Measurements from ENCODE around the gene PHACTR2.
A peak's percentile ranks its signal among the peaks of the same experiment; 100 is the strongest.

PHACTR2 gene

DNA sequence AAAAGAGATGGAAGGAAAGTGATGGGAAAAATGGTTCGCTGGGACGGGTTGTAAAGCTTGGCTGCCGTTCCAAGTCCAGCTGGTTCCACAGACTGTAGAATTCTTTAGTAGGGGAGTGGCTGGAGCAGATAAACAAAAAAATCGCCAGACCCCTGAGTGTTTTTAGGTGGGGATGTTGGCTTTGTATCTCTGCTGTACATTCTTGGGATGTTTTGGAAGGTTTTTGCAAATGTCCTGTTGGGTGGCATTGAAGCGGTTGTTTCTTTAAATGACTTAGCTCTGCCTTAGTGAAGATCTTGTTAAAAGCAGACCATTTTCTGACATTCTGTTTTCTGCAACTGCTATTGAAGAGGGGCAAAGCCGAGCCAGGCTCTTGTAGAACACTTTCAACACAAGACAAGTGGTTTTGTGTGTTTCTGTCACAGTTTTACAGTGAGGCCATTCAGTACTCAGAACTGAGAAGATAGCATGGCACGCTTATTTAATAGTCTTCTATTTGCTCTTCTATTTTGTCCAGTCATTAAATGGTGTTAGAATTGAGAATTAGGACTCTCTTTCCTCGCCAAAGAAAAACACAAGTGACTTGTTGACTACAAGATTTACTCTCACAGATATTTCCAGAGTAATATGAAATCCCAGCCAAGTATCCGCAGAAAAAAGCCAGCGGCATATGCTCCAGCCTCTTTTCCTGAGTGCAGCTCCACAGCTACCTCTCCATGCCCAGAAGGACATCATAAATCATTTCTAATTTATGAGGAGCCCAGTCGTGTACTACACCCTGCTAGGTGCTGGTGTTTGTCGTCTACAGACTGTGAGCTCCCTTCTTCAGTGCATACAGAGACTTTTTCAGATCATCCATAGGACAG lies 65.8 kb downstream of the PHACTR2 start:
- no peak for DNase-seq

DNA sequence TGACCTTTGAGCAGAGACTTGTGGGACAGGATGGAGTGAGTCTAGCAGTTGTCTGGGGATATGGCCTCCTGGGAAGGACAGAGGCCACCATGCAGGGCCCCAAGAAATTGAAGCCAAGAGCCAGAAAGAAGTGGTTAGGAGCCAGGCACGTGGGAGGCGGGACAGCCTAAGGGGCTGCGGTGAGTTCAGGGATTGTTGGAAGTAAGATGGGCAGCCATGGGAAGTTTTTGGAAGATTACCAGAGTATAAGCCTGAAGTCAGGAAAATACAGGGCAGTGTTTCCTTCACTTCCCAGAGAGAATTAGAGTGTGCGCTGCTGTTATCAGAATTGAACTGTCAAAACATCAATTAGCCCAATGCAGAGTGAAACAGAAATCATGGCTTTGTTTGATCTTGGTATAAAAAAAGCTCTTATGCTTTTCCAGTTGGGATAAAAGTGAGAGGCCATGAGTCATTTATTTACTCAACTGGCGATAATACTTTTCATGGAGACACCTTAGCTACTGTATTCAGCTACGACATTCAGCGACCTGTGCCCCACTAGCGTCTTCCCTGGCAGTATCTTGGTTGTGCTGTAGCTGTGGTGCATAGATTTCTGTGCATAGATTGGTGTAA lies 66.9 kb downstream of the PHACTR2 start:
- DNase-seq, result no peak

DNA sequence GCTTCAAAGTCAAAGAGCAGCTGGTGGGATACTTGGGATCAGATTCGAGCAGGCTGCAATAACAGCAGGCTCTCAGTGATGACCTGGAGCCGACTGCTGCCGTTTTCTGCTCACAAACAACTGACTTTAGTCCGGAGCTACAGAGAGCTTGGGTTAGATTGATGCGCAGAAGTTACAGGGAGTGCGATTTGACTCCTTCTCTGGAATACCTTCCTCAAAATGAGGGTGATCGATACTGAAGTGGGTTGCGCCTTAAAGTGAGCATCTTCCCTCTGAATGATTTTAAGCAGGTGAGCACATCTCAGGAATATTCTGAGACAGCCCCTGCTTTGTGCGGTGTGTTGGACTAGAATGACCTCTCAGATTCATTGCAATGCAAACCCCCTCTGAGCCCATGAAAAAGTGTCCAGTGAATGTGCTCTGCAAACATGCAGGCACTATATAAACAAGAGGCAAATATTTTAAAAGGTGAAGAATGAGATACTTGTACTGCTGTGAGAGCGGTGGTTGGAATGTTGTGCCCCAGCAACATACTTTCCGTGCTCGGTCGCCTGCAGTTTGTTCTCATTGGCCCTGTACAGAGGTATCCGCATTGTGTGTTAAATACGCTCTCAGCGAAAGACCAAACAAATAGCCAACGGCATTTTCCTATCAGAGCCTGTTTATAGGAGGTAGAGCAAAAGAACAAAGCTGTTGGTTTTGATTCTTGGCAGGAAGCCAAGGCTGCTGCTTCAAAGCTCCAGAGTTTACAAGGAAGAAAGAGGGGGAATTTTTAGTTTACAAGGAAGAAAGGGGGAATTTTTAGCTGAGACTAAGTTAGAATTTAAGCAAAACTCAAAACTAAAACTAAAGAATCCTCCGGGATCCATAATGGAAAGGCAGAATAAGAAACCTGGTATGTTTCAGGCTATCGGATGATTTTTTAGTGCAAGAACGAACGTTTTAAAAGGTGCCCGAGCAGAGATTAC lies 67.7 kb downstream of the PHACTR2 start:
- DNase-seq, result no peak

DNA sequence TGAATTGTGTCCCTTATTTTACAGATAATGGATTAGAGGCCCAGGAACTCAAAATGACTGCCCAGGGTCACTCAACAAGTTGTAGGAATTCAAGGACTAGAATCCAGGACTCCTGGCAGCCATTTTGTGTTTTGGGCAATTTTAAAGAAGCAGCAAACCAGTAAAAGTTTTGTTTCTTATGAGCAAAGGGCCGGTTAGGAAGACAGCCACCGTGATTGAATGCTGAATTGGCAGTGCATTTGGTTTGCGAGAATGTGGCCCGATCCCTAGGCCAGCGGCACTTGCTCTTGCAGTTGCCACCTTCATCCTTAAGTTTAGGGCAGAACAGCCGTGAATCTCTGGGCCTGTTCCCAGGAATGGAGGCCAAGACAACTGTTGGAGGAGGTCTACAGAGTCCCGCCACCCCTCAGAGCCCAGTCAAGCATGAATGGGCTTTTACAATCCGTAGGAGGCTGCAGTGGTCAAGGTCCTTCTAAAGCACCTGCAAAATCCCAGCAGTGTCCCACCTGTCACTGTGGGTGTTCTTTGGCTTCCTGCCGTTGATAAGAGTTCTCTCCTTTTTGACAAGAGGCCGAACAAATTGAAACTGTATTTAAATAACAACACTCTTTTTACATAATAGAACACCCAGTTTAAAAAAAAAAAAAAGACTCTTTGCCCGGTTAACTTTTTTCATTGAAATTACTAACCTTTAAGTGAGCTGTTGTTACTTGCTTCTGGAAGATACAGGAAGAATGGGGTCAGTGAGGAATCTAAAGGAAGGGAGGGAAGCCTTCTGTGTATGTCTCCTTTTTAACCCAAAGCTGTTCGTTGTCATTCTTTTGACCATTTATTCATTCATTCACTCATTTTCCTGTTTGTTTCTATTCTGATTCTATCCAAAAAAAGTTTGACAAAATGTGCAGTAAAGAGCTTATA lies 68.7 kb downstream of the PHACTR2 start:
- DNase-seq, result no peak

DNA sequence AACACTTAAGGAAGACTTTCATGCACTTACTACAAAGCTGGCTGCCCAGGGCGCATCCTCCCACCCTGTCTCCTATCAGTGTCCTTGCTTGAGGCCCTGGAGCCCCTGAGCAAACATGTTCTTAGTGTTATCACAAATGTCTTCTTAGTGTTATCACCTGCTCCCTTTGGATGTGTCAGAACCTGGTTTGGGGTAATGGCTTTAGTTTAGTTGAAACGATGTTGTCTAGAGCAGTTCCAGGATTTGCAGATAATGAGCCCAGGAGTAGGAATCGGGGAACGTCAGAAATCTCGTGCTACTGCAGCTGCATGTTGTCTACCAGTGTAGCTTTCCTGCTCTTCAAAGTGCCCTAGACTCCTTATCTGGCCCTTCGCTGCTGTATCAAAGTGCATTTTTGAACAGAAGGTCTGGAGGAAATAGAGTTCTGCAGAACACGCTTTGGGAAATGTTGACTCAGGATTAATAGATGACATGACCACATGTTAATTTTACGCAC lies 69.6 kb downstream of the PHACTR2 start:
- no peak for DNase-seq

DNA sequence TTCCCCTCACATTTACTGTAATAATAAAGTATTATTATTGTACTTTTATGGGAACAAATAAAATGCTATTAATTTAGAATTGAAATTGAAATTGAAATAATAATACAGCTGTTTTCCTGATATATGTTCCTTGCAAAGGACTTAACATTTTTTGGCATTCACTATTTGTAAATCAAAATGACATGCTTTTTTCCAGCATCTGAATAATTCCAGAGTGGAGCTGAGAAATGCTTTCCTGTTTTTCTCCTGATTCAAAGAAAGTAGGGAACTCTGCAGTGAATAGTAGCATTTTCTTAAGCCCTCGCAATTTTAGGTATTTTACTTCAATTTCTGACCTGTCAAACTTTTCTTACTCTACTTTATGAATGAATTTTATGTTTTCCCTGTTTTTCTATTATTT lies 72.1 kb downstream of the PHACTR2 start:
- DNase-seq, result no peak

DNA sequence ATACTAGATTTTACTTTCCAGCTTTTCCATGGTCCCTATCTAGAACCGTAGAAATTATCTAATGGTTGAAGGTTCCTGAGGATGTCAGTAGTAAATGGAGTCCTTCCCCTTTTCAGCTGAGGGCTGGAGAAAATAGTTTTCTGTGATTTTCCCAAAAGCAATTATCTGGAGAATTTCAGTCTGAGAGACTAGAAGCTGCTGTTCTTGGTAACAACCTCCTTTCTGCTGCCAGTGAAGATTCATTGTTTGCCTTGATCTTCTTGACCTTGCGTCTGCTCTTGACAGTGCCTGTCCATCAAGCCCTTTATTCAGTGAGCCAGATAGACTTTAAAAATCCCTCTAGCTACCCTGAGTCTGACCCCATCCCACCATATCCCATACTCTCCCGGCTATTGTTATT lies 73.1 kb downstream of the PHACTR2 start:
- DNase-seq, result no peak

DNA sequence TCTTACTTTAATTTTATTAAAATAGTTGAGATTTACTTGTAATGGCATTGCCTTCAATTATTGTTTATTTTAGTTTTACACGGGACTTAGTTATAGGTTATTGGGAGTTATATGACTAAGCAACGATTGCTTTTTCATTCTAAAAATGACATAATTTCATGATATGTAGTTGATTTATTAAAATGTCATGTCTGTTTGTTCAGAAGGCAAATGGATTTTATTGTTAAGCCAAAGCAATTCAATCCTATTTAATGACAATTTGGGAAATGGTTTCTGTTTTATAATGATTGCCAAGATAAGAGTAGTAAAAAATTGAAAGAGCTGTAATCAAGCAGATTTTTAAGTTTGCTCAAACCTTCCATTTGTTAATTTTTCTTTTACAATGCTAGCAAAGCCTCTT lies 74.7 kb downstream of the PHACTR2 start:
- DNase-seq, result no peak

DNA sequence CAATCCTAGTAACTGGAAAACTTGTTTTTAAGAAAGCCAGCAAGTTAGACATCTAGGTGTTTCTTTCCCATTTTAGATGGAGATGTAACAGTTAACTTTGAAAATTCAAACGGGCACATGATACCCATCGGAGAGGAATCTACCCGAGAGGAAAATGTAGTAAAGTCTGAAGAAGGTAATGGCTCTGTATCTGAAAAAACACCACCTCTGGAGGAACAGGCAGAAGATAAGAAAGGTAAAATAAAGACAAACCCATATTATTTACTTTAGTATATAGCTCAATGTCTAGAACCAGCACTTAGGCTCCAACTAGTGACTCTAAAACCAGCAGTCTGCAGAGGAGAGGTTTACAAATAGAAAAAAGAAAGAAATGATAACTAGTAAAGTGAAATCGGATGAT lies 75.9 kb downstream of the PHACTR2 start:
- no peak for DNase-seq

DNA sequence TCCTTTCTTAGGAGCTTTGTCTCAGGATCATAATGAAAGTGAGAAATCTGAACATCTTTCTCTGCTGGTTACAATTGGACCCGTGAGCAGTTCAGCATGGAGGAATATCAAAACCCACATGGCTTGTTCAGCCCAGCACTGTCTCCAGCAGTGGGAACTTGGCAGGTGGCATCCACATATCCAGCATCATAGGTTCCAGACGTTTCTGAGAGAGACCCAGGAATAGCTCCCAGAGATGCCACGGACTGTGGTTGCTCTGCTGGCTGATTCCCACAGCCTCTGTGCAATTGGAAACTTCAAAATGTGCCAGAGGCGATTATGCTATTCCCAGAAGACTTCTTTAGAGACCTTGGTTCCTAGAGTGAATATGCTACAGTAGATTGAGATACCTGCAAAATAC lies 76.4 kb downstream of the PHACTR2 start:
- DNase-seq, result no peak

DNA sequence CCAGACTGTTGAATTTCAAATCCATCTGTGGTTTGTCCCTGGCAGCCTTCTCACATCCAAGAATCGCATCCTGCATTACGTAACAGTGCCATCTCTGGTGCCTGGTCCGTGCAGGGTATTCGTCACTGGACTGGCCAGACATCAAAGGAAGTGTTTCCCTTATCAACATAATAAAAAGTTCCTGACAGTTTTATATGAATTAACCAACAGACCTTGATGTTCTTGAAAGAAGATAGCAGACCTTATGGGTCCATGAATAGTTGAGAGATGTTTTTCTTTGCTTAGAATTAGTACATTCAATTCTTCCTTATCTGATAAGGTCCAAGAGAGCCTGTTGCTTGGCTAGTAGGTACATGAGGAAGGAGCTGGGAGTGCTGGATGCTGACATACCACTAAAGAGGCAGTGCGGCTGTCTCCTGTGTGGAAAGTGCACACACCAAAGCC lies 77.6 kb downstream of the PHACTR2 start:
- no peak for DNase-seq

DNA sequence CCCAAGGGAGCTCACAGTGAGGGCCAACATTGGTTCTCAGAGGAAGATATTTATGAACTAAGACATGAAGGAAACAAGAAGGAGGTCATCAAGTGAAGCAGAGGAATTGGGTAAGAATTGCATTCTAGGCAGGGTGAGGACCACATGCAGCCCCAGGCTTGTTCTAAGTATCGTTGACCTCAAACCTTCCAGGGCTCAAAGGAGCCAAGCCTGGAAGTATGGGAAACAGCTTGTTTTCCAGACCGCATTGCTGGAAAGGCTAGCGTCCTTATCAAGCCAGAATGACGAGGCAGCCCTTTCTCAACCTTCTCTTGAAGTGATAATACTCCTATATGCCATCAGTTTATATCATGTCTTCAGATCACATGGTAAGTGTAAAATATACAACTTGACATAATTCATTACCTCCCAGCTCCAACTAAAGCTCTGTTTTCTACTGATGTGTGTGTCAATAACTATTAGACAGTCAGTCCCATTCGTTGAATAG lies 79.6 kb downstream of the PHACTR2 start:
- DNase-seq, result no peak

DNA sequence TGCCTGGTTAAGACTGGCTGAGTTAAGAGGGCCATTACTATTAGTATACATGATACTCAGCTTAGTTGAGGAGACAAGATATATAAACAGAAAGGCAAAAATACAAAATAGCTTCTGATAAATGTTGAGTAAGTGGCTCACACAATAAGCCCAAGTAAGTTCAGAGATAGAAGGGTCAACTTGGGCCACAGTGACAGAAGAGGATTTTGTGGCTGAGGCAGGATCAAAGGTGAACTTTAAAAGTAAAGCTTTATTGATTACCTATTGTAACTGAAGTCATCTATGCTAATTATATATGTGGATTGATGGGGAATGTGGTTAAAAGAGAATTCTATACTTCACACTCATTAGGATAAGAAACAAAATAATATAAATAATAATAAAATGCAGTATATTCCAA lies 80.8 kb downstream of the PHACTR2 start:
- no peak for DNase-seq

DNA sequence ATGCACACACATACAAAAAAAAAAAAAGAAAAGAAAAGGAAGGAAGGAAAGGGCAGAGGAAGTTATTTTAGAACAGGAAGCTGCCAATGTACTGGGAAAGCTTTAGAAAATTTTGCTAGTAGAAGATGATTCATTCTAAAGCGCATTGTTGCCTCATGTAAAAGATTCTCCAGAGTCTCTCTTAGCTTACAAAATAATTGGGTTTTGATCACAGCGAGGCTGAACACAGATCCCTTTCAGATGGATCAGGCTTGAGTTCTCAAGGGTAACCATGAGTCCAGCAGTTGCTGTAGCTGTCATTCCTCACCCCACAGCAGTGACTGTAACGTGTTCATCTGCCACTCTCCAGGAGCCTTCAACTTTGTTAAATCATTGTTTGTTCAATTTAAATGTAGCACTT lies 81.9 kb downstream of the PHACTR2 start:
- peak; percentile 78 for DNase-seq

DNA sequence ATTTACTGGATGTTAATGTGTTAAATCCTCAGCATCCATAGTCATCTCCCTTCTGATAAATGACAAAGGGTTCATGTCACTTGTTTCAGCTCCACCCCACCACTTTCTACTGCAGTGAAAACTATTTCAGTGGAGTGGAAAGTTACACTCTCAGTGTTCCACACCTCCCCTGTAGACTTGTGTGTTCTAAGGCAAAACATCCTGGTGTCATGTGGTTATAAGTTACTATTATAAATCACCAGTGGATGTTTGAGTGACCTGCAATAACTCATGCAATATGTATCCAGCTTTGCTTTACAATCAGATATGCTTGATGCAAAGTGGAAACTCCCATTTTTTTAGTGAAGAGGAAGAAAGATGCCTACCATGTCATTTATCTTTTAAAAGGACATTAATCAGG lies 83.3 kb downstream of the PHACTR2 start:
- peak in 1 of 2 donors; percentile 37 for DNase-seq

DNA sequence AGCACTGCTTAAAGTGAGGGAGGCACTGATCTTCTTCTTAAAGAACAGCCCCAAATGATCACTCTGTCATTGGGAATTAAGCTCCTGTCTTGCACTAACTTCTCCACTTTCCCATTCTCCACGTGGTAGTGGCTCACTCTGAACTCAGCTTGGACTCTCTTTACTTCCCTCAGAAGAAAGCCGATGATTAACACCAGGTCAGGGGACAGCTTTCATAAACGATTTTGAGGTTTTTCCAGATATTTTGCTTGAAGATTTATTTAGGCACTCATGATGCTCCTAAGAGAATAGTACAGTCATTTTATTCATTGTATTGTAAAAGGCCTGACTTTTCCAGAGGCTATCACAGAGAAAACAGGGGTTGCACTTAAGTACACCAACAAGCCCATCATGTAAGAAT lies 84.4 kb downstream of the PHACTR2 start:
- no peak for DNase-seq

DNA sequence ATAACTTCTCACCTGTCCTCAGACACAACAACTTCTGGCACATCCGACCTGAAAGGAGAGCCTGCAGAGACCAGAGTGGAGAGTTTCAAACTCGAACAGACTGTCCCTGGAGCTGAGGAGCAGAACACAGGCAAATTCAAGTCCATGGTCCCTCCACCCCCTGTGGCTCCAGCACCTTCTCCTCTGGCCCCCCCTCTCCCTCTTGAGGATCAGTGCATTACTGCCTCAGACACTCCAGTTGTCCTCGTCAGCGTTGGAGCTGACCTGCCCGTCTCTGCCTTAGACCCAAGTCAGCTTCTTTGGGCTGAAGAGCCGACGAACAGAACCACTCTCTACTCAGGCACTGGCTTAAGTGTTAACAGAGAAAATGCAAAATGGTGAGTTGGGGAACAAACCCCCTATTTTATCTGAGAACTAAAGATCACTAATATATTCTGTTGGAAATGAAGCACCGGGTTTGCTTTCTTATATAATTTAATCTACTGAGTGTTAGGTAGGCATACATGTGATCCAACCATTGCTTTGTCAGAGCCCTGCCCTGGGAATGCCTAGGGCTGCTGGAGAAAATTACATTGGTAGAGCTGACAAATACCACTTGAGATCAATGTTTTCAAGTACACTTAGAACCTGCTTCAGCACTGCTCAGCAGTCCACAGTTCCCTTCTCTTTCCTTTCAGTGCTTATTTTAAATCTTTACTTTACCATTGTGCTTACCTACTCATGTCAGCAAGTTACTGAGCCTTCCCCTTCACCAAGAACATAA lies 87.8 kb downstream of the PHACTR2 start:
- DNase-seq, result no peak

DNA sequence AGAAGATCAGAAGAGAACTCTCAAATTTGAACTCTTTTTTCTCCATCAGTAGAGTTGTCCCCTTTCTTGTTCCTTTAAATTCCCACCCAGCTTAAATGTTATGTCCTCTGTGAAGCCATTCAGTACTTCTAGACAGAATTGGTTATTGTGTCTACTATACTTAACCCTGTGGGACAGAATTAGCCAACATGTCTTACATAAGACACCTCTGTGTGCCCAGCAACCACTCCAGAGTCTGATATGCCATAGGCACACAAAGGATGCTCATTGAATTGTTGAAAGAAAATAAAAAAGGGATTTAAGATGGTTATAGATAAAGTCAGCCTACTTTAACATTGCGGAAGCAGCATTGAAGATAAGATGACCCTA lies 88.4 kb downstream of the PHACTR2 start:
- no peak for DNase-seq

DNA sequence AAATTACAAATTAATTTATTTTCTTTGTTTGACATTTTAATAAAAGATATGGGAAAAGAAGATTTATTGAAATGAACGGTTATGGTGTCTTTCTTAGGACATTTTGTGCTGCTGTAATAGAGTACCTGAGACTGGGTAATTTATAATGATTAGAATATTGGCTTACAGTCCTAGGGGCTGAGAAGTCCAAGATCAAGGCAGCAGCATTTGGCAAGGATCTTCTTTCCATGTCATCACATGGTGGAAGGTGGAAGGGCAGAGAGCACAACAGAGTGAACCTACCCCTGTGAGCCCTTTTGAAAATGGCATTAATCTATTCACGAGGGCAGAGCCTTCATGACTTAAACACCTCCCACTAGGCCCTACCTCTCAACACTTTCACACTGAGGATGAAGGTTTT lies 89.7 kb downstream of the PHACTR2 start:
- no peak for DNase-seq

DNA sequence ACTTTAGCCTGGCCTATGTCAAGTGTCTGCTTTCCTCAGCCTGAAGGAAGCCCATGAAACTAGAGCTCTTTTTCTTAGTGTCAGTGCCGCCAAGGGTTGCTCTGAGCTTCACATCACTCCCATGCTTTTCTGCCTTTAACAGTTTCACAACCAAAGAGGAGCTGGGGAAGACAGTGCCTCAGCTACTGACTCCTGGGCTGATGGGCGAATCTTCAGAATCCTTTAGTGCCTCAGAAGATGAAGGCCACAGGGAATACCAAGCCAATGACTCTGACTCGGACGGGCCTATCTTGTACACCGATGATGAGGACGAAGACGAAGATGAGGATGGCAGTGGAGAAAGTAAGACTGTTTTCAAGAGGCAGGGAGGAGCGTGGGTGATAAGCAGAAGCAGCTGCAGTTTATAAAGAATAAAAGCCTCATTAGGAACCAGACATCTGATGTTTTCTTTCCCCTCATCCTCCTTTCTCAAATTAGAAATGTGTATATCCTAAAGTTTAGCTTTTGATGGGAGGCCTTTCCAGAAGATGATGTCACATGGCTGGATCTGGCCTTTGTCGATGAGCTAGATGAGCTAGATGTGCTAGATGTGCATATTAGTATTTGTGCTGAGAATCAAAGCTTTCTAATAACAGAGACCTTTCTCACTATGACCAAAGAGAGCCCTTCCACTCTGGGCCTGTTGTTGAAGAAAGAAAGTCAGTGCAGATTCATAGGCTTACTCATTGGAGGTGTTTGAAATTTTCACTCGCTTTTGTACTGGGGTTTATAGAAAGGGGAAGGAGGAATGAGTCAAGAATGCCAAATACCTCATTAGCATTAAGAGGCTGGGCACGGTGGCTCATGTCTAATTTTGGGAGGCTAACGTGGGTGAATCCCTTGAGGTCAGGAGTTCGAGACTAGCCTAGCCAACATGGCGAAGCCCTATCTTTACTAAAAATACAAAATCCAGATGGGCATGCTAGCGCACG lies 94.6 kb downstream of the PHACTR2 start:
- peak; percentile 43 to 58 for DNase-seq

Data from inflammatory macrophage treated with lipopolysaccharide for 1 hour (primary cell).